GM04504 (cell line): ENCODE measurements around the gene PRR9.
"Not testable (repeated sequence)": the region's sequence is repeated elsewhere in the genome, so short reads cannot be mapped to it uniquely, and the experiment has no call there.

Experiments
- DNase-seq: peaks from one replicate; pipeline ENCODE4 v3.0.0-alpha.2; 2012; ENCODE audit warnings: low read depth

Gene PRR9

GRCh38 chr1:153229076-153229829 lies 11.9 kb downstream of the PRR9 start:
- not testable (repeated sequence) for DNase-seq

- DNase-seq, result no peak
Observed at GRCh38 chr1:153231363-153231762, 14.0 kb downstream of the PRR9 start.

- DNase-seq, result no peak
Observed at GRCh38 chr1:153231785-153232184, 14.4 kb downstream of the PRR9 start.

- no peak for DNase-seq
Observed at GRCh38 chr1:153232553-153232952, 15.2 kb downstream of the PRR9 start.

GRCh38 chr1:153233448-153233847 lies 16.1 kb downstream of the PRR9 start:
- DNase-seq, result no peak

GRCh38 chr1:153238527-153238926 lies 21.1 kb downstream of the PRR9 start:
- no peak for DNase-seq

GRCh38 chr1:153242160-153242559 lies 24.8 kb downstream of the PRR9 start:
- DNase-seq, result no peak

GRCh38 chr1:153245466-153245865 lies 28.1 kb downstream of the PRR9 start:
- DNase-seq, result no peak

GRCh38 chr1:153246018-153246417 lies 28.6 kb downstream of the PRR9 start:
- no peak for DNase-seq

- DNase-seq, result no peak
Observed at GRCh38 chr1:153246825-153247224, 29.4 kb downstream of the PRR9 start.

GRCh38 chr1:153248176-153248879 lies 30.9 kb downstream of the PRR9 start:
- DNase-seq, result no peak

- DNase-seq, result no peak
Observed at GRCh38 chr1:153250166-153250565, 32.8 kb downstream of the PRR9 start.

- no peak for DNase-seq
Observed at GRCh38 chr1:153251087-153251486, 33.7 kb downstream of the PRR9 start.

- no peak for DNase-seq
Observed at GRCh38 chr1:153251562-153251961, 34.2 kb downstream of the PRR9 start.

GRCh38 chr1:153251988-153252387 lies 34.6 kb downstream of the PRR9 start:
- DNase-seq, result no peak

- DNase-seq, result no peak
Observed at GRCh38 chr1:153253076-153253475, 35.7 kb downstream of the PRR9 start.

GRCh38 chr1:153253693-153254092 lies 36.3 kb downstream of the PRR9 start:
- DNase-seq, result no peak

GRCh38 chr1:153259387-153259786 lies 42.0 kb downstream of the PRR9 start, which contains the start of gene LORICRIN:
TSS of gene LORICRIN (plus strand) at chr1:153259687. CDS start at chr1:153260950, 1,263 bp downstream.
- DNase-seq, result no peak

- no peak for DNase-seq
Observed at GRCh38 chr1:153260585-153261280, 43.3 kb downstream of the PRR9 start.

- no peak for DNase-seq
Observed at GRCh38 chr1:153261281-153262069, 44.1 kb downstream of the PRR9 start.

- no peak for DNase-seq
Observed at GRCh38 chr1:153262070-153262366, 44.6 kb downstream of the PRR9 start.

- DNase-seq, result no peak
Observed at GRCh38 chr1:153262462-153263157, 45.2 kb downstream of the PRR9 start.
